ENCODE data around the gene HMGB1.

Gene HMGB1

GRCh38 chr13:30429721-30430694 is 35.7 kb downstream of the HMGB1 start:
- no peak for DNase-seq (ENCODE audit: low read depth, low spot score)

- no peak for DNase-seq (ENCODE audit: low read depth, low spot score)
Observed at GRCh38 chr13:30429235-30429634, 36.5 kb downstream of the HMGB1 start.

DNA sequence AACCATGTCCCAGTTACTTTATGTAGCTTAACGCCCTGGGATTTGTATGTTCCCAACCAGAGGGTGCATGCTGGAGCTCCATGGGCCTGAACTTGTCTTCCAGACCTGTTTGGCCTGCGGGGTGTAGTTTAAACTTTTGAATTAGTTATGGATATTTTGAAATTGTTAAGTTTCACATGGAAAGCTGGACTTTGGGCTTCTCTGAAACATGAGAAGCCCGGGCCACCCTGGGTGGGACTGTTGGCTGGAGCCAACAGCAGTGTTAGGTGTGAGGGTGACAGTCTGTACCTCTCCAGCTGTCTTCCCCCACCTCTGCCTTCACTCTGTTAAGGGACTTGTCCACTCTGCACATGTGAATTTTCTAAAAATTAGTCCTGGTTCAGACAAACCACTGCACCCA is 41.8 kb downstream of the HMGB1 start:
- no peak for DNase-seq (ENCODE audit: low read depth, low spot score)

- peak; percentile 22 for DNase-seq (ENCODE audit: low read depth, low spot score)
Observed at GRCh38 chr13:30422054-30422839, 43.5 kb downstream of the HMGB1 start, which contains the start of gene UBE2L5. Gene UBE2L5 (plus strand): TSS chr13:30422493. CDS start chr13:30427991, 5,498 bp downstream.

DNA sequence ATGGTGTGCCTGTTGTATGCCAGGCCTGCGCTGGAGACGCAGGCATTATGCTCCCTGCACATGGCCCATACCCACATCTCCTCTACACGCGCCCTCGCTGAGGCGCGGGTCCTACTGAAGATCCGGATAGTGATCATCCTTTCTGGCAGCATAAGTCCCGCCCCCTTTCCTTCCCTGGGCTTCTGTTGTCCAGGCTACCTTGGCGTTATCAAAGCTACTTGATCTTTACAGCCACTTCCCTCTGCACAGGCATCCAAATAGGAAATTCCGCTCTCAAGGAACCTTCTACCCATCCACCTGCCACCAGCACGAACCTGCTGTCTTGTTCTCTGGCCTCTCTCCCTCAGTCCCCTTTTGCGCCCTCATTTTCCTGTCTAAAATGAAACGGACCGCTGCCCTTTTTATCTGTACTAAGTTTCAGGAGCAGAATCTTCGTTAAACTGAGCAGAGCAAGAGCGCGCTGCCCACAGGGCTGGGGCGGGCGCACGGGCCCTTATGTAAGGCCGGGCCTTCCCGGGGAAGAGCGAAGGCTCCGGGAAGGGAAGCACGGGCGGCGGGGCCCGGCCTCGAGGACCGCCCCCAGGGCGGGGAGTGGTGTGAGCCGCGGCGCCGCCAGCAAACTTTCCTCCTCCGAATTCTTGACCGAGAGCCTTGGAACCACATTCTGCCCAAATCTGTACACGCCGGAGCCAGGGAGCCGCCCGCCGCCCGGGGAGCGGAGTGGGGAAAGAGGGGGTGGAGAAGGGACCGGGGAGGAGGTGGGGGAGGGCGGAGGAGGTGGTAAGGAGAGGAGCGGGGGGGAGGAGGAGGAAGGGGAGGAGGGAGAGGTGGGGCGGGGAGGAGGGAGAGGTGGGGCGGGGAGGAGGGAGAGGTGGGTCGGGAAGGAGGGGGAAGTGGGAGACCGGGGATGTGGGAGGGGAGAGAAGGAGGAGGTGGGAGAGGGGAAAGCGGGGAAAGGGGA is 44.4 kb downstream of the HMGB1 start:
- DNase-seq (ENCODE audit: low read depth, low spot score): no peak

- DNase-seq (ENCODE audit: low read depth, low spot score): no peak
Observed at GRCh38 chr13:30418717-30419459, 46.8 kb downstream of the HMGB1 start.

GRCh38 chr13:30418075-30418716 is 47.5 kb downstream of the HMGB1 start:
- no peak for DNase-seq (ENCODE audit: low read depth, low spot score)

- no peak for DNase-seq (ENCODE audit: low read depth, low spot score)
Observed at GRCh38 chr13:30416471-30416870, 49.3 kb downstream of the HMGB1 start.

- no peak for DNase-seq (ENCODE audit: low read depth, low spot score)
Observed at GRCh38 chr13:30415430-30416030, 50.2 kb downstream of the HMGB1 start.

GRCh38 chr13:30413842-30414241 is 51.9 kb downstream of the HMGB1 start:
- no peak for DNase-seq (ENCODE audit: low read depth, low spot score)

DNA sequence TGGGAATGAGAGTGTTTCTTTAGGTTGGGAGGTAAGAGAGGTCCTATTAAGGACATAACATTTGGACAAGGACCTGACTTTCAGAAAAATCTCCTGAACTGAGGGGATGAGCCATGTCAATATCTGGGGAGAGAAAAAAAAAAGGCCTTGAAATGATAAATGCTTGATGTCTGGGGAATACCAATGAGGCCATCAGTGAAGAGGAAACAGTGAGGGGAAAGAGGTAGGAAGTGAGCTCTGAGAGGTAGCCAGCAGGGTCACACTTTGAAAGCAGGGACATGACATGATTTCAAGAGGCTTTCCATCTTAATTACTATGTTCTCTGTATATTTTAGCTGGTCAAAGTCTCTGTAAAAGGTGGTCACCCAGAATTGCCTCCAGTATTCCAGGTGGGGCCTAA is 53.4 kb downstream of the HMGB1 start:
- DNase-seq (ENCODE audit: low read depth, low spot score): no peak

GRCh38 chr13:30410705-30411125 is 55.0 kb downstream of the HMGB1 start:
- DNase-seq (ENCODE audit: low read depth, low spot score): no peak

- DNase-seq (ENCODE audit: low read depth, low spot score): no peak
Observed at GRCh38 chr13:30409886-30410704, 55.6 kb downstream of the HMGB1 start.

GRCh38 chr13:30408319-30409101 is 57.2 kb downstream of the HMGB1 start:
- peak; percentile 82 for DNase-seq (ENCODE audit: low read depth, low spot score)

DNA sequence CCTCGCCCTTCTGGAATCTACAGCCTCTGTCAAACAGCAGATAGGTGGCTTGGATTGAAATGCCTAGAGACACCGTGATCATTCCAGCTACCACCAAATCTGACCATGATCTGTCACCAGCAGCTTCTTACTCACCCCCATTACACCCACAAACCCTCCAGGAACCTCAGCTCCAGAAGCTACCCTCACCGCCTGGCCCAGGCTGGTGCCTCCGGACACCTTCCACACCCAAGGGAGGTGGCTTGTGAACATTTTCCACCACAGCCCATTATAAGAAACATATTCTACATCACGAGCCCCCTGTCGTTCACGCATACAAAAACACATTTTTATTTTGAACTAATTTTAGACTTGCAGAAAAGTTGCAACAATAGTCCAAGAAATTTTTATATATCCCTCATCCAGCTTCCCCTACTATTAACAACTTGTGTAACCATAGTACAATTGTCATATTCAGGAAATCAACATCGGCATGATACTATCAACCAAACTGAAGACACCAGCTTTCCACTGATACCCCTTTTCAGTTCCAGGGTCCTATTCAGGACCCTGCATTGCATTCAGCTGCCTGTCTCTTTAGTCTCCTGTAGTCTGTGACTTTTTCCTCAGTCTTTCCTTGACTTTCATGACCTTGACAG is 58.8 kb downstream of the HMGB1 start:
- no peak for DNase-seq (ENCODE audit: low read depth, low spot score)

All from activated naive CD8-positive, alpha-beta T cell treated with anti-CD3 and anti-CD28 coated beads, Interleukin-2, amount 50 U/mL, for 16 hours (primary cell).